ENCODE results near the gene CD81. TPM values are rescaled to one million over a fixed set of nuclear protein-coding genes. Genes with fewer than 3 reads are reported as not detected.

Gene CD81
- total and polyA plus RNA-seq, 2 experiments from 2014 or later: 88.6 to 290 TPM

DNA sequence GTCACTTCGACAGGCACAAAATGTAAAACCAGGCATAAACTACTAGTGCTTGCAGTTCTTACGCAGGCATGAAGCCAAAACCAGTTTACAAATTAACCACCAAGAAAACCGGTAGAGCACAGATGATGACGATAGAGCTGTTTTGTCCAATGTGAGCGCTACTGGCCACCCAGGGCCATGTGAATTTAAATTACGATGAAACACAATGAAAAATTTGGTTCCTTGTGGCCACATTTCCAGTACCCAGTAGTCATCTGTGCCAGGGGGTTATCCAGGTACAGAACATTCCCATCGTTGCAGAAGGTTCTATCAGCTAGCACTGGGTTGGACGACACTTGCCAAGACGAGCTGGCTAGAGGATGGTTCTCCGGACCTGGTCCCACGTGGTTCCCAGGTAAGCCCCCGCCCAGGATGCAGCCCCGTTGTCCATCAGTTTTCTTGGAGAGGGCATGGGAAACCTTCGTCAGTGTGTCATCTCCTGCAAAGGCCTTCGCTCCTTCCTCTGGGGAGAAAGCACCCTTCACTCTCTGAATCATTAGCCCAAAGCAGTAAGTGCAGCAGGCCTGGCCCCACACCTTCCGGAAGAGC, 1.1 kb upstream of the CD81 start (continued):
- TF ChIP-seq, protein P1, sequence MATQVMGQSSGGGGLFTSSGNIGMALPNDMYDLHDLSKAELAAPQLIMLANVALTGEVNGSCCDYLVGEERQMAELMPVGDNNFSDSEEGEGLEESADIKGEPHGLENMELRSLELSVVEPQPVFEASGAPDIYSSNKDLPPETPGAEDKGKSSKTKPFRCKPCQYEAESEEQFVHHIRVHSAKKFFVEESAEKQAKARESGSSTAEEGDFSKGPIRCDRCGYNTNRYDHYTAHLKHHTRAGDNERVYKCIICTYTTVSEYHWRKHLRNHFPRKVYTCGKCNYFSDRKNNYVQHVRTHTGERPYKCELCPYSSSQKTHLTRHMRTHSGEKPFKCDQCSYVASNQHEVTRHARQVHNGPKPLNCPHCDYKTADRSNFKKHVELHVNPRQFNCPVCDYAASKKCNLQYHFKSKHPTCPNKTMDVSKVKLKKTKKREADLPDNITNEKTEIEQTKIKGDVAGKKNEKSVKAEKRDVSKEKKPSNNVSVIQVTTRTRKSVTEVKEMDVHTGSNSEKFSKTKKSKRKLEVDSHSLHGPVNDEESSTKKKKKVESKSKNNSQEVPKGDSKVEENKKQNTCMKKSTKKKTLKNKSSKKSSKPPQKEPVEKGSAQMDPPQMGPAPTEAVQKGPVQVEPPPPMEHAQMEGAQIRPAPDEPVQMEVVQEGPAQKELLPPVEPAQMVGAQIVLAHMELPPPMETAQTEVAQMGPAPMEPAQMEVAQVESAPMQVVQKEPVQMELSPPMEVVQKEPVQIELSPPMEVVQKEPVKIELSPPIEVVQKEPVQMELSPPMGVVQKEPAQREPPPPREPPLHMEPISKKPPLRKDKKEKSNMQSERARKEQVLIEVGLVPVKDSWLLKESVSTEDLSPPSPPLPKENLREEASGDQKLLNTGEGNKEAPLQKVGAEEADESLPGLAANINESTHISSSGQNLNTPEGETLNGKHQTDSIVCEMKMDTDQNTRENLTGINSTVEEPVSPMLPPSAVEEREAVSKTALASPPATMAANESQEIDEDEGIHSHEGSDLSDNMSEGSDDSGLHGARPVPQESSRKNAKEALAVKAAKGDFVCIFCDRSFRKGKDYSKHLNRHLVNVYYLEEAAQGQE (IDR thresholded peaks at IDR 0.05; ENCODE audit: unreplicated experiment): no peak
- TF ChIP-seq CREB1 (CRISPR knock-in tag; IDR thresholded peaks at IDR 0.05; ENCODE audit: low read depth) (no peak), CTCF (conservative IDR thresholded peaks at IDR 0.05; ENCODE audit: low read depth in 2 of 2) (no peak), ZNF331 (CRISPR knock-in tag; IDR thresholded peaks at IDR 0.05; ENCODE audit: low read depth) (no peak), JUNB (IDR thresholded peaks at IDR 0.05; ENCODE audit: unreplicated experiment) (no peak), NANOG (IDR thresholded peaks at IDR 0.05; ENCODE audit: borderline replicate concordance) (no peak)

GRCh38 chr11:2377511-2378443, 667 bp downstream of the CD81 start:
- Histone ChIP-seq H2AFZ (no peak overlapping the region), H3K79me2 (replicated peaks; ENCODE audit: insufficient read depth) (peaks cover 51% of the 10 kb centered on the region), H3K27me3 (ENCODE audit: insufficient read depth) (no peaks in the 10 kb centered on the region), H3K36me3 (ENCODE audit: insufficient read depth) (no peaks in the 10 kb centered on the region), H3K4me1 (ENCODE audit: insufficient read depth) (peaks cover 16% of the 10 kb centered on the region; the same call in 1 of the 2 replicates), H4K20me1 (replicated peaks; ENCODE audit: insufficient read depth) (peaks cover 37% of the 10 kb centered on the region), H3K27ac (ENCODE audit: low read depth) (no peak overlapping the region), H3K9me2 (ENCODE audit: insufficient read depth) (no peaks in the 10 kb centered on the region), H3K4me2 (peak overlapping the region; percentile 96), H3K4me3 (peak overlapping the region; percentile 91), H3F3A (replicated peaks; ENCODE audit: low read depth) (no peaks in the 10 kb centered on the region)
- DNase-seq (ENCODE audit: low spot score) (peak; percentile 82), ATAC-seq (peak; percentile 41)
- Mint-ChIP-seq H3K4me1 (peaks cover 17% of the 10 kb centered on the region), H3K27me3 (ENCODE audit: insufficient read depth, low read depth, poor library complexity) (peaks cover 14% of the 10 kb centered on the region), H3K27ac (peak overlapping the region; percentile 56; the same call in 1 of the 2 replicates), H3K36me3 (ENCODE audit: low read depth) (no peaks in the 10 kb centered on the region), H3K9me3 (no peaks in the 10 kb centered on the region), H3K4me3 (peak overlapping the region; percentile 89)
- TF ChIP-seq NANOG (IDR thresholded peaks at IDR 0.05; ENCODE audit: borderline replicate concordance): no peak
- peak; percentile 85 for TF ChIP-seq CREB1 (CRISPR knock-in tag; IDR thresholded peaks at IDR 0.05; ENCODE audit: low read depth)
- no peak for TF ChIP-seq EZH2 (IDR thresholded peaks at IDR 0.05; ENCODE audit: low read depth, unreplicated experiment)
- TF ChIP-seq JUNB (IDR thresholded peaks at IDR 0.05; ENCODE audit: unreplicated experiment): no peak
- peak; percentile 50 for TF ChIP-seq POLR2AphosphoS5 (IDR thresholded peaks at IDR 0.05; ENCODE audit: low read depth)
- TF ChIP-seq, protein P2, sequence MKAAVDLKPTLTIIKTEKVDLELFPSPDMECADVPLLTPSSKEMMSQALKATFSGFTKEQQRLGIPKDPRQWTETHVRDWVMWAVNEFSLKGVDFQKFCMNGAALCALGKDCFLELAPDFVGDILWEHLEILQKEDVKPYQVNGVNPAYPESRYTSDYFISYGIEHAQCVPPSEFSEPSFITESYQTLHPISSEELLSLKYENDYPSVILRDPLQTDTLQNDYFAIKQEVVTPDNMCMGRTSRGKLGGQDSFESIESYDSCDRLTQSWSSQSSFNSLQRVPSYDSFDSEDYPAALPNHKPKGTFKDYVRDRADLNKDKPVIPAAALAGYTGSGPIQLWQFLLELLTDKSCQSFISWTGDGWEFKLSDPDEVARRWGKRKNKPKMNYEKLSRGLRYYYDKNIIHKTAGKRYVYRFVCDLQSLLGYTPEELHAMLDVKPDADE (IDR thresholded peaks at IDR 0.05): no peak
- TF ChIP-seq ZNF331 (CRISPR knock-in tag; IDR thresholded peaks at IDR 0.05; ENCODE audit: low read depth): no peak
- TF ChIP-seq STAT1 (IDR thresholded peaks at IDR 0.05; ENCODE audit: unreplicated experiment): no peak
